Adrenal gland (tissue), 12 donors: ENCODE measurements around the gene OAS2. TPM values are rescaled to one million over a fixed set of nuclear protein-coding genes. Genes with fewer than 3 reads are reported as not detected.

ENCODE experiments used
- DNase-seq, 7 donors: peaks; one replicate each; pipeline ENCODE4 v3.0.0-alpha.2; 2019 to 2020
- H3K27ac ChIP-seq, 5 donors: fragments of 200-600 bp; sonication (generic) in 4 of 5; 1 replicate in 3 of 5; 2 replicates in 2 of 5; pipeline versions ENCODE4 v1.5.1 to v1.8.0; 2016 to 2020; ENCODE audit warnings: mild to moderate bottlenecking in 1 of 5
- H3K27me3 ChIP-seq: fragments of 200-600 bp; 2 replicates; pipeline ENCODE4 v1.8.0; 2021
- H3K36me3 ChIP-seq, 2 donors: fragments of 200-600 bp; replicated peaks in 1 of 2; 1 replicate in 1 of 2; 2 replicates in 1 of 2; pipeline versions ENCODE4 v1.5.1 to v1.8.0; 2018 to 2022
- H3K4me1 ChIP-seq, 2 donors: fragments of 200-600 bp; replicated peaks in 1 of 2; 1 replicate in 1 of 2; 2 replicates in 1 of 2; pipeline versions ENCODE4 v1.5.1 to v1.8.0; 2018 to 2021
- H3K4me3 ChIP-seq, 4 donors: fragments of 200-600 bp; sonication (generic) in 3 of 4; one replicate each; pipeline ENCODE4 v1.5.1; 2016 to 2018
- H3K9me3 ChIP-seq, 3 donors: fragments of 200-600 bp; sonication (generic) in 1 of 3; replicated peaks in 1 of 3; 1 replicate in 2 of 3; 2 replicates in 1 of 3; pipeline versions ENCODE4 v1.5.1 to v1.8.0; 2016 to 2021
- CTCF ChIP-seq, 6 experiments: fragments of 450-650 bp in 4 of 6; fragments of 200-600 bp in 2 of 6; sonication (generic) in 1 of 6; IDR thresholded peaks; 1 replicate in 5 of 6; 2 replicates in 1 of 6; pipeline versions ENCODE4 v1.5.1 to v1.8.0; 2016 to 2021; ENCODE audit warnings: antibody characterized with exemption in 6 of 6, mild to moderate bottlenecking in 2 of 6, moderate library complexity in 1 of 6
- POLR2A ChIP-seq, 2 donors: fragments of 450-650 bp; IDR thresholded peaks; one replicate each; pipeline ENCODE4 v1.6.1; 2017; ENCODE audit warnings: antibody characterized with exemption in 2 of 2, mild to moderate bottlenecking in 2 of 2, moderate library complexity in 1 of 2
- WGBS, 4 donors: extraction: QIAGEN DNeasy Blood & Tissue Kit in 2 of 4; methylation state at CpG; one replicate each; pipeline versions ENCODE4 v1.1.5 to v1.1.7; 2013 to 2017; 5-methylcytosine and 5-hydroxymethylcytosine counted together
- intact Hi-C, 2 donors: fragments of 100-400 bp; cut with DNase I; formaldehyde crosslinking; loops; one replicate each; pipeline versions ENCODE4 v1.14.1 to v1.15.0; 2022 to 2023
- polyA plus RNA-seq, 3 donors: library from polyadenylated mRNA; stranded (reverse); fragments of 200-250 nt in 2 of 3; fragments of 350-450 nt in 1 of 3; fragmentation: Illumina TruSeq in 1 of 3; extraction: RNeasy Lipid Tissue Mini Kit (QIAGEN cat#74804) in 1 of 3; gene quantifications; one replicate each; pipeline ENCODE4 v1.2.3, GENCODE V29; 2013 to 2014
- total RNA-seq, 9 donors: library from RNA; depleted of rRNA in 4 of 9; stranded (reverse); fragments of >200 nt in 4 of 9; fragments of 120-200 nt in 1 of 9; fragmentation: NEBNext Ultra II Directional in 1 of 9; extraction: Animal tissue kit (Norgen Biotek cat#: 25700) in 1 of 9; gene quantifications; one replicate each; pipeline versions ENCODE4 v1.1.0 to v1.2.4, GENCODE V29; 2013 to 2023
- donor health status: healthy with polysubstance abuse.
- donor health status: Bipolar disorder and iron deficiency.
- donor health status: DM: yes; HTN: yes; CAD: no.
- donor health status: DM: no; HTN: no; CAD: no.
- donor health status: DM: no; HTN: no; CAD: no.
- donor health status: DM: yes; HTN: yes; CAD: no.

Gene OAS2
- total and polyA plus RNA-seq, 12 donors, result 2.5 to 30.4 (median 8.5) TPM

- no peaks in the 10 kb centered on the region for H3K36me3 ChIP-seq
- H3K4me1 ChIP-seq, result peaks cover 0 to 5% of the 10 kb centered on the region in 2 donors
- no peak for TF ChIP-seq POLR2A (IDR thresholded peaks at IDR 0.05)
- H3K27ac ChIP-seq, result peak overlapping the region in 1 of 5 donors; percentile 92
- no peaks in the 10 kb centered on the region for H3K9me3 ChIP-seq
- WGBS, 4 donors, result 59 to 66% (median 63%) methylated on average over 3 of the region's 3 CpGs
- intact Hi-C loops, result no loop called here
- H3K4me3 ChIP-seq, result no peak overlapping the region
- H3K27me3 ChIP-seq, result no peaks in the 10 kb centered on the region
- DNase-seq, result no peak
Measured at GRCh38 chr12:112977139-112977538, 1.2 kb upstream of the OAS2 start.

- 54 to 64% (median 62%) methylated on average over 8 of the region's 8 CpGs for WGBS, 4 donors
- Histone ChIP-seq H3K27me3 (no peaks in the 10 kb centered on the region), H3K27ac (peak overlapping the region in 4 of 5 donors; percentile 48 to 92 (median 69)), H3K36me3 (no peaks in the 10 kb centered on the region), H3K4me3 (peak overlapping the region in 2 of 4 donors; percentile 24 to 48), H3K4me1 (peaks cover 0 to 5% of the 10 kb centered on the region in 2 donors), H3K9me3 (no peaks in the 10 kb centered on the region)
- DNase-seq, result no peak
- intact Hi-C loops, result no loop called here
- no peak for TF ChIP-seq POLR2A (IDR thresholded peaks at IDR 0.05)
- no peak for TF ChIP-seq CTCF (IDR thresholded peaks at IDR 0.05)
Measured at GRCh38 chr12:112977641-112978040, 678 bp upstream of the OAS2 start.

GRCh38 chr12:112979041-112979680, 842 bp downstream of the OAS2 start:
- WGBS, 4 donors, result 50 to 64% (median 53%) methylated on average over 5 to 6 of the region's 6 CpGs
- TF ChIP-seq POLR2A (IDR thresholded peaks at IDR 0.05) (no peak), CTCF (IDR thresholded peaks at IDR 0.05) (no peak)
- peaks cover 0 to 5% of the 10 kb centered on the region in 2 donors for H3K4me1 ChIP-seq
- no peaks in the 10 kb centered on the region for H3K36me3 ChIP-seq
- no peaks in the 10 kb centered on the region for H3K9me3 ChIP-seq
- intact Hi-C loops, result no loop called here
- H3K27me3 ChIP-seq, result no peaks in the 10 kb centered on the region
- H3K4me3 ChIP-seq, result peak overlapping the region in 2 of 4 donors; percentile 3 to 48
- DNase-seq, result peak in 1 of 7 donors; percentile 22
- peak overlapping the region; percentile 48 to 92 (median 65) for H3K27ac ChIP-seq

GRCh38 chr12:112980491-112981158, 2.3 kb downstream of the OAS2 start:
- Histone ChIP-seq H3K36me3 (no peaks in the 10 kb centered on the region), H3K4me3 (no peak overlapping the region), H3K4me1 (peaks cover 0 to 5% of the 10 kb centered on the region in 2 donors), H3K9me3 (no peaks in the 10 kb centered on the region), H3K27ac (no peak overlapping the region), H3K27me3 (no peaks in the 10 kb centered on the region)
- 63 to 78% (median 75%) methylated on average over 4 of the region's 4 CpGs for WGBS, 4 donors
- intact Hi-C loops, result no loop called here
- DNase-seq, result no peak
- TF ChIP-seq POLR2A (IDR thresholded peaks at IDR 0.05) (no peak), CTCF (IDR thresholded peaks at IDR 0.05) (no peak)
